H9 (cell line): ENCODE measurements around the gene FNDC3A. TPM values are rescaled to one million over a fixed set of nuclear protein-coding genes. Genes with fewer than 3 reads are reported as not detected.

Experiments
- DNase-seq: peaks from one replicate; pipeline ENCODE4 v3.0.0-alpha.2; 2017
- H2AFZ ChIP-seq: one replicate; pipeline ENCODE4 v1.6.1; 2013; ENCODE audit warnings: mild to moderate bottlenecking, low read length, control low read depth, moderate library complexity
- H2AK5ac ChIP-seq: 2 replicates; pipeline ENCODE4 v1.6.1; 2013; ENCODE audit warnings: low read length, control low read depth, mixed read lengths; ENCODE audit not compliant: insufficient read length
- H2BK120ac ChIP-seq: one replicate; pipeline ENCODE4 v1.6.1; 2013; ENCODE audit warnings: low read depth, mild to moderate bottlenecking, low read length, control low read depth, inconsistent platforms; ENCODE audit not compliant: poor library complexity, severe bottlenecking
- H2BK12ac ChIP-seq: 2 replicates; pipeline ENCODE4 v1.6.1; 2013; ENCODE audit warnings: low read length, control low read depth, mixed read lengths, low read depth; ENCODE audit not compliant: insufficient read length
- H2BK15ac ChIP-seq: 2 replicates; pipeline ENCODE4 v1.6.1; 2013; ENCODE audit warnings: low read depth, low read length, control low read depth
- H2BK20ac ChIP-seq: one replicate; pipeline ENCODE4 v1.6.1; 2013; ENCODE audit warnings: low read depth, mild to moderate bottlenecking, low read length, control low read depth, inconsistent platforms; ENCODE audit not compliant: poor library complexity, severe bottlenecking
- H2BK5ac ChIP-seq: 2 replicates; pipeline ENCODE4 v1.6.1; 2013; ENCODE audit warnings: low read length, control low read depth, mixed read lengths; ENCODE audit not compliant: insufficient read length
- H3K14ac ChIP-seq: 2 replicates; pipeline ENCODE4 v1.6.1; 2013; ENCODE audit warnings: low read length, control low read depth; ENCODE audit not compliant: insufficient read depth
- H3K18ac ChIP-seq: 2 replicates; pipeline ENCODE4 v1.6.1; 2013; ENCODE audit warnings: low read depth, mild to moderate bottlenecking, mixed read lengths, low read length, control low read depth; ENCODE audit not compliant: insufficient read length
- H3K23ac ChIP-seq: 2 replicates; pipeline ENCODE4 v1.6.1; 2013; ENCODE audit warnings: low read length, control low read depth, mixed read lengths, low read depth; ENCODE audit not compliant: insufficient read length
- H3K23me2 ChIP-seq: 2 replicates; pipeline ENCODE4 v1.6.1; 2013; ENCODE audit warnings: low read depth, mild to moderate bottlenecking, mixed read lengths, low read length, control low read depth; ENCODE audit not compliant: insufficient read length, poor library complexity, severe bottlenecking
- H3K27ac ChIP-seq: 2 replicates; pipeline ENCODE4 v1.5.1; 2013; ENCODE audit warnings: low read length, control low read depth, mixed read lengths, low read depth; ENCODE audit not compliant: insufficient read length
- H3K27me3 ChIP-seq: 2 replicates; pipeline ENCODE4 v1.6.1; 2013; ENCODE audit warnings: low read length, control low read depth, inconsistent platforms; ENCODE audit not compliant: insufficient read depth
- H3K4ac ChIP-seq: 2 replicates; pipeline ENCODE4 v1.6.1; 2013; ENCODE audit warnings: low read depth, mild to moderate bottlenecking, control low read depth, inconsistent platforms, low read length, moderate library complexity
- H3K4me1 ChIP-seq: 2 replicates; pipeline ENCODE4 v1.6.1; 2013; ENCODE audit warnings: low read length, control low read depth, inconsistent platforms; ENCODE audit not compliant: insufficient read depth
- H3K4me2 ChIP-seq: 2 replicates; pipeline ENCODE4 v1.6.1; 2013; ENCODE audit warnings: low read length, control low read depth, mixed read lengths; ENCODE audit not compliant: insufficient read length, insufficient read depth
- H3K56ac ChIP-seq: 2 replicates; pipeline ENCODE4 v1.6.1; 2013; ENCODE audit warnings: low read depth, mild to moderate bottlenecking, mixed read lengths, low read length, control low read depth; ENCODE audit not compliant: insufficient read length
- H3K79me1 ChIP-seq: 2 replicates; pipeline ENCODE4 v1.6.1; 2013; ENCODE audit warnings: low read depth, mild to moderate bottlenecking, moderate library complexity, low read length, control low read depth, inconsistent platforms; ENCODE audit not compliant: insufficient read depth, poor library complexity, severe bottlenecking
- H3K79me2 ChIP-seq: 2 replicates; pipeline ENCODE4 v1.6.1; 2013; ENCODE audit warnings: low read length, control low read depth, inconsistent platforms; ENCODE audit not compliant: insufficient read depth
- H3K9ac ChIP-seq: 2 replicates; pipeline ENCODE4 v1.6.1; 2013; ENCODE audit warnings: low read length, control low read depth, mixed read lengths; ENCODE audit not compliant: insufficient read length; ENCODE audit errors: extremely low read depth
- H3K9me3 ChIP-seq: one replicate; pipeline ENCODE4 v1.6.1; 2013; ENCODE audit warnings: low read depth, low read length, inconsistent platforms; ENCODE audit not compliant: control insufficient read depth
- H3T11ph ChIP-seq: one replicate; pipeline ENCODE4 v1.6.1; 2013; ENCODE audit warnings: mild to moderate bottlenecking, low read length, control low read depth, inconsistent platforms
- H4K20me1 ChIP-seq: one replicate; pipeline ENCODE4 v1.6.1; 2013; ENCODE audit not compliant: control insufficient read depth, insufficient read length, insufficient read depth
- H4K5ac ChIP-seq: 2 replicates; pipeline ENCODE4 v1.6.1; 2013; ENCODE audit warnings: low read depth, mild to moderate bottlenecking, mixed read lengths, low read length, control low read depth; ENCODE audit not compliant: insufficient read length
- H4K8ac ChIP-seq: replicated peaks from 2 replicates; pipeline ENCODE4 v1.6.1; 2013; ENCODE audit warnings: low read length, control low read depth, mixed read lengths, low read depth; ENCODE audit not compliant: insufficient read length
- H4K91ac ChIP-seq: 2 replicates; pipeline ENCODE4 v1.6.1; 2013; ENCODE audit warnings: low read depth, mild to moderate bottlenecking, moderate library complexity, mixed read lengths, low read length, control low read depth; ENCODE audit not compliant: insufficient read length
- H3K27ac Mint-ChIP-seq, 3 experiments: 2 replicates in 2 of 3; 3 replicates in 1 of 3; pipeline ENCODE4 v1.8.0; 2020 to 2021; ENCODE audit warnings: mixed read lengths in 3 of 3, mild to moderate bottlenecking in 1 of 3, moderate library complexity in 1 of 3
- H3K27me3 Mint-ChIP-seq: 2 replicates; pipeline ENCODE4 v1.8.0; 2021; ENCODE audit warnings: low read depth, mild to moderate bottlenecking, moderate library complexity, mixed read lengths
- H3K36me3 Mint-ChIP-seq, 3 experiments: 2 replicates in 2 of 3; 3 replicates in 1 of 3; pipeline ENCODE4 v1.8.0; 2020 to 2021; ENCODE audit warnings: low read depth in 3 of 3, mixed read lengths in 3 of 3; ENCODE audit not compliant: insufficient read depth in 1 of 3
- H3K4me1 Mint-ChIP-seq, 2 experiments: 2 replicates each; pipeline ENCODE4 v1.8.0; 2020; ENCODE audit warnings: mixed read lengths in 2 of 2
- H3K4me3 Mint-ChIP-seq, 2 experiments: 2 replicates in 1 of 2; 3 replicates in 1 of 2; pipeline ENCODE4 v1.8.0; 2020 to 2021; ENCODE audit warnings: mild to moderate bottlenecking in 2 of 2, mixed read lengths in 2 of 2, moderate library complexity in 1 of 2
- H3K9me3 Mint-ChIP-seq, 2 experiments: 2 replicates in 1 of 2; 3 replicates in 1 of 2; pipeline ENCODE4 v1.8.0; 2020; ENCODE audit warnings: mild to moderate bottlenecking in 2 of 2, mixed read lengths in 2 of 2, moderate library complexity in 1 of 2
- WGBS: extraction: QIAGEN DNeasy Blood & Tissue Kit; methylation state at CpG from one replicate; pipeline ENCODE4 v1.1.7; 2013; ENCODE audit warnings: missing lambda C conversion rate, low lambda C conversion rate, mixed read lengths; ENCODE audit not compliant: insufficient read length; ENCODE audit errors: extremely low coverage; 5-methylcytosine and 5-hydroxymethylcytosine counted together
- total RNA-seq: library from RNA; stranded (reverse); gene quantifications from 2 replicates; pipeline ENCODE4 v1.2.1, GENCODE V29; 2021
- TF ChIP-seq, protein P1 (sequence below): fragments of 200-600 bp; sonication (generic); conservative IDR thresholded peaks from 3 replicates; pipeline ENCODE4 v1.8.0; 2021; ENCODE audit warnings: antibody characterized with exemption, mild to moderate bottlenecking

The FNDC3A gene
- total RNA-seq, 1 experiment from 2014 or later: 27.4 TPM

DNA sequence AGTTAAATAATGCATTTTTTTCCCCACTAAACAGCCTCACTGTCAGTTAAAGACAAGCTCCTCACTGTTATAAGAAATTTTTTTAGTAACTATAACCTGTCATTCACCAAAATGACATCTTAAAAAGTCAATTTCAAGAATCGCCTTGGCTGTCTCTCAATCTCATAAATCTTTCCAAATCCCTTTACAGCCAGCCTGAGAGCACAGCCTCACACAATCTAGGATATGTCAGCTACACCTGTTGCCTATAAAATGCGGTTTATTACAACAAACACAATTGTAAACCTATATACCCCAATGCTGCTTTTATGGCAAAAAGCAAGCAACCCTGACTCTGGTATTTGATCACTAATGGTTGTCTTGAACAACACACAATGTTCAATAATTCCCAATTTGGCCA is 29.5 kb upstream of the FNDC3A start:
- Histone ChIP-seq H4K91ac (no peak overlapping the region), H2BK12ac (no peak overlapping the region), H3T11ph (no peak overlapping the region), H4K20me1 (no peaks in the 10 kb centered on the region), H2AFZ (no peak overlapping the region), H3K4me2 (no peak overlapping the region), H4K5ac (no peak overlapping the region), H2BK15ac (no peak overlapping the region), H2AK5ac (no peak overlapping the region), H3K79me1 (no peaks in the 10 kb centered on the region), H3K79me2 (no peaks in the 10 kb centered on the region), H4K8ac (no peak overlapping the region), H3K23ac (no peak overlapping the region), H3K27me3 (no peaks in the 10 kb centered on the region), H3K4me1 (no peaks in the 10 kb centered on the region), H3K23me2 (no peaks in the 10 kb centered on the region), H2BK5ac (no peak overlapping the region), H3K9ac (no peak overlapping the region), H3K4ac (no peak overlapping the region), H2BK20ac (no peak overlapping the region), H2BK120ac (no peak overlapping the region), H3K27ac (no peak overlapping the region), H3K9me3 (no peaks in the 10 kb centered on the region), H3K56ac (no peak overlapping the region), H3K18ac (no peak overlapping the region), H3K14ac (no peak overlapping the region)
- TF ChIP-seq, protein P1, sequence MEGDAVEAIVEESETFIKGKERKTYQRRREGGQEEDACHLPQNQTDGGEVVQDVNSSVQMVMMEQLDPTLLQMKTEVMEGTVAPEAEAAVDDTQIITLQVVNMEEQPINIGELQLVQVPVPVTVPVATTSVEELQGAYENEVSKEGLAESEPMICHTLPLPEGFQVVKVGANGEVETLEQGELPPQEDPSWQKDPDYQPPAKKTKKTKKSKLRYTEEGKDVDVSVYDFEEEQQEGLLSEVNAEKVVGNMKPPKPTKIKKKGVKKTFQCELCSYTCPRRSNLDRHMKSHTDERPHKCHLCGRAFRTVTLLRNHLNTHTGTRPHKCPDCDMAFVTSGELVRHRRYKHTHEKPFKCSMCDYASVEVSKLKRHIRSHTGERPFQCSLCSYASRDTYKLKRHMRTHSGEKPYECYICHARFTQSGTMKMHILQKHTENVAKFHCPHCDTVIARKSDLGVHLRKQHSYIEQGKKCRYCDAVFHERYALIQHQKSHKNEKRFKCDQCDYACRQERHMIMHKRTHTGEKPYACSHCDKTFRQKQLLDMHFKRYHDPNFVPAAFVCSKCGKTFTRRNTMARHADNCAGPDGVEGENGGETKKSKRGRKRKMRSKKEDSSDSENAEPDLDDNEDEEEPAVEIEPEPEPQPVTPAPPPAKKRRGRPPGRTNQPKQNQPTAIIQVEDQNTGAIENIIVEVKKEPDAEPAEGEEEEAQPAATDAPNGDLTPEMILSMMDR: no peak
- Mint-ChIP-seq H3K27ac (no peak overlapping the region), H3K9me3 (no peaks in the 10 kb centered on the region), H3K4me3 (no peak overlapping the region), H3K36me3 (no peaks in the 10 kb centered on the region), H3K4me1 (peaks cover 0 to 6% of the 10 kb centered on the region in 2 experiments; a peak in 2 of 4 replicates), H3K27me3 (no peaks in the 10 kb centered on the region)
- no CpG with 5 or more reads among the region's 2 CpGs for WGBS
- DNase-seq: no peak
